Measurements from ENCODE around the gene HNRNPA0. TPM values are rescaled to one million over a fixed set of nuclear protein-coding genes. Genes with fewer than 3 reads are reported as not detected.

Gene HNRNPA0
- polyA plus RNA-seq, 1 of the 3 experiments (the other 2 are of a cell fraction): 24.9 TPM

- CTCF ChIA-PET: interaction anchor here (1.1 to 1.8 kb wide), 3 partner anchors 13 to 54 kb away, joined by 3 to 7 read pairs (median 5); no protein-coding TSS in a partner anchor
- no peak for TF ChIP-seq MXI1 (IDR thresholded peaks at IDR 0.05; ENCODE audit: low read depth, low read length)
- no peak for TF ChIP-seq RXRA (IDR thresholded peaks at IDR 0.05; ENCODE audit: borderline replicate concordance, low read depth)
- TF ChIP-seq GABPA (IDR thresholded peaks at IDR 0.05; ENCODE audit: low read depth): no peak
- no peak for TF ChIP-seq POLR2AphosphoS5 (IDR thresholded peaks at IDR 0.05; ENCODE audit: low read depth, low read length)
- Histone ChIP-seq H3K27me3 (ENCODE audit: insufficient read depth) (no peaks in the 10 kb centered on the region), H3K9me2 (no peaks in the 10 kb centered on the region), H3K79me2 (ENCODE audit: insufficient read depth) (no peaks in the 10 kb centered on the region), H3F3A (replicated peaks; ENCODE audit: insufficient read depth) (no peaks in the 10 kb centered on the region), H3K4me3 (ENCODE audit: low read depth in 2 of 2, low read length in 1 of 2) (no peak overlapping the region), H3K36me3 (replicated peaks in 1 of 2; ENCODE audit: control insufficient read depth in 1 of 2, insufficient read depth in 2 of 2, low read length in 1 of 2) (no peaks in the 10 kb centered on the region), H3K4me2 (no peak overlapping the region), H3K4me1 (ENCODE audit: control insufficient read depth in 1 of 2, insufficient read depth in 2 of 2, low read depth in 1 of 2, low read length in 1 of 2) (no peaks in the 10 kb centered on the region), H4K20me1 (ENCODE audit: insufficient read depth) (no peaks in the 10 kb centered on the region), H3K9me3 (no peaks in the 10 kb centered on the region), H3K9ac (no peak overlapping the region), H3K27ac (ENCODE audit: low read depth in 2 of 2, low read length in 1 of 2) (no peak overlapping the region), H2AFZ (ENCODE audit: low read depth) (no peak overlapping the region)
- POLR2A ChIA-PET: no interaction called here
- DNase-seq: no peak
These were observed 39.2 kb downstream of the HNRNPA0 start for GRCh38 chr5:137714946-137715345.

GRCh38 chr5:137714494-137714893, 39.7 kb downstream of the HNRNPA0 start:
- TF ChIP-seq TAF1 (IDR thresholded peaks at IDR 0.05; ENCODE audit: borderline replicate concordance, low read depth, low read length) (no peak), NRF1 (IDR thresholded peaks at IDR 0.05; ENCODE audit: low read depth, low read length) (no peak), POLR2AphosphoS5 (IDR thresholded peaks at IDR 0.05; ENCODE audit: low read depth, low read length) (no peak), CHD2 (IDR thresholded peaks at IDR 0.05; ENCODE audit: low read length, partially characterized antibody) (no peak), JUND (IDR thresholded peaks at IDR 0.05) (no peak), YY1 (IDR thresholded peaks at IDR 0.05; ENCODE audit: low read depth) (no peak), IRF3 (IDR thresholded peaks at IDR 0.05; ENCODE audit: low read depth, low read length) (no peak), RFX5 (IDR thresholded peaks at IDR 0.05; ENCODE audit: low read length) (no peak), FOSL2 (IDR thresholded peaks at IDR 0.05; ENCODE audit: borderline replicate concordance, low read depth) (no peak), PBX3 (IDR thresholded peaks at IDR 0.05) (no peak), GATA2 (CRISPR knock-in tag; IDR thresholded peaks at IDR 0.05) (no peak), ZBTB33 (IDR thresholded peaks at IDR 0.05; ENCODE audit: borderline replicate concordance, low read depth) (no peak), EP300 (IDR thresholded peaks at IDR 0.05; ENCODE audit: borderline replicate concordance in 1 of 2, low read depth in 1 of 2, low read length in 1 of 2) (no peak), TEAD4 (IDR thresholded peaks at IDR 0.05; ENCODE audit: borderline replicate concordance, insufficient read depth) (no peak), NFIC (IDR thresholded peaks at IDR 0.05; ENCODE audit: borderline replicate concordance) (no peak), RAD21 (IDR thresholded peaks at IDR 0.05; ENCODE audit: low read length) (no peak)
- H3K27me3 ChIP-seq (ENCODE audit: insufficient read depth): no peaks in the 10 kb centered on the region
- no peak overlapping the region for H3K4me2 ChIP-seq
- no peak overlapping the region for H3K4me3 ChIP-seq (ENCODE audit: low read depth in 2 of 2, low read length in 1 of 2)
- no peak overlapping the region for H3K9ac ChIP-seq
- no peaks in the 10 kb centered on the region for H3K9me2 ChIP-seq
- H3K36me3 ChIP-seq (replicated peaks in 1 of 2; ENCODE audit: control insufficient read depth in 1 of 2, insufficient read depth in 2 of 2, low read length in 1 of 2): no peaks in the 10 kb centered on the region
- no peak overlapping the region for H3K27ac ChIP-seq (ENCODE audit: low read depth in 2 of 2, low read length in 1 of 2)
- 74% methylated on average over 2 of the region's 2 CpGs for WGBS (ENCODE audit: low lambda C conversion rate)
- H3K79me2 ChIP-seq (ENCODE audit: insufficient read depth): no peaks in the 10 kb centered on the region
- ChIA-PET CTCF (interaction anchor here (1.1 to 5.9 kb wide), 4 partner anchors 12 to 54 kb away, joined by 3 to 22 read pairs (median 7); no protein-coding TSS in a partner anchor), POLR2A (no interaction called here)
- no peaks in the 10 kb centered on the region for H3K9me3 ChIP-seq
- no peak for DNase-seq
- H2AFZ ChIP-seq (ENCODE audit: low read depth): no peak overlapping the region
- H3F3A ChIP-seq (replicated peaks; ENCODE audit: insufficient read depth): no peaks in the 10 kb centered on the region
- no peaks in the 10 kb centered on the region for H4K20me1 ChIP-seq (ENCODE audit: insufficient read depth)
- no peaks in the 10 kb centered on the region for H3K4me1 ChIP-seq (ENCODE audit: control insufficient read depth in 1 of 2, insufficient read depth in 2 of 2, low read depth in 1 of 2, low read length in 1 of 2)

All from SK-N-SH (cell line).